ENCODE results near the gene ATP9A.

GRCh38 chr20:51678026-51678697, 90.0 kb downstream of the ATP9A start:
- TF ChIP-seq CTCF (IDR thresholded peaks at IDR 0.05) (no peak), POLR2A (IDR thresholded peaks at IDR 0.05) (no peak)
